ENCODE measurements around the gene DENND6B.

The DENND6B gene

DNA sequence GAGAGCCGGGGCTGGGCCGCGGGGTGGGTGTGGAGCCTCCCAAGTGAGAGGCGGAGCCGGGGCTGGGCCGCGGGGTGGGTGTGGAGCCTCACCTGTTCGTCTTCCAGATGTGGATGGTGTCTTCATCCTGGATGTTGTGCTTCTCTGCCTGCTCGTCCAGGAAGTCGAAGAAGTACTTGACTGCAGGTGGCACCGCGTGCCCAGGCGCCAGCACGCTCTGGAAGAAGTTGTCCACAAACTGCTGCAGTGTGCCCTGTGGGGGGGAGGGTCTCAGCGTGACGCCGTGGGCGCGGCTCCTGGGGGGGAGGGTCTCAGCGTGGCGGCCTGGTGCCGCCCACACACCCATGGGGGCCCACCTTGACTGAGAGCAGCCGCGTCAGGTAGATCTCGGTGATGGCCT, 49.1 kb downstream of the DENND6B start:
- peaks cover 5% of the 10 kb centered on the region for H3K9me3 ChIP-seq (ENCODE audit: insufficient read depth, low read depth, low read length)
- no peak overlapping the region for H3K18ac ChIP-seq (ENCODE audit: low read length)
- no peak overlapping the region for H2BK5ac ChIP-seq (ENCODE audit: low read depth, low read length, poor library complexity)
- H2AFZ ChIP-seq (ENCODE audit: insufficient read depth, low read length, poor library complexity) = no peak overlapping the region
- no peak for DNase-seq
- H3K4me1 ChIP-seq (ENCODE audit: control insufficient read depth in 1 of 2, insufficient read depth in 2 of 2, low read length in 2 of 2) = peaks cover 12 to 21% of the 10 kb centered on the region in 2 experiments
- H3K4ac ChIP-seq (ENCODE audit: low read depth, low read length) = no peak overlapping the region
- WGBS (ENCODE audit: extremely low coverage, insufficient coverage, insufficient read length) = no CpG with 5 or more reads among the region's 25 CpGs
- no peak overlapping the region for H3K14ac ChIP-seq (ENCODE audit: low read length)
- no peak overlapping the region for H3K27ac ChIP-seq (ENCODE audit: low read depth, low read length)
- no peak overlapping the region for H3K23ac ChIP-seq (ENCODE audit: low read length)
- no peak overlapping the region for H4K12ac ChIP-seq (ENCODE audit: low read depth, low read length)
- H2BK12ac ChIP-seq (ENCODE audit: low read length) = no peak overlapping the region
- H4K91ac ChIP-seq (ENCODE audit: low read depth, low read length) = no peak overlapping the region
- H3K9ac ChIP-seq (ENCODE audit: low read length) = no peak overlapping the region
- no peak overlapping the region for H3K4me3 ChIP-seq (ENCODE audit: low read depth, low read length)
- H2AK5ac ChIP-seq (ENCODE audit: low read length) = no peak overlapping the region
- H3K36me3 ChIP-seq (ENCODE audit: control insufficient read depth in 1 of 2, insufficient read depth in 2 of 2, low read length in 2 of 2) = peaks cover 80 to 81% of the 10 kb centered on the region in 2 experiments
- no peak overlapping the region for H4K8ac ChIP-seq (ENCODE audit: low read depth, low read length)
- H3K27me3 ChIP-seq (ENCODE audit: insufficient read depth, low read length) = no peaks in the 10 kb centered on the region
- H3K4me2 ChIP-seq (ENCODE audit: low read length) = no peak overlapping the region
- H3K79me1 ChIP-seq (ENCODE audit: low read length) = peaks cover 10% of the 10 kb centered on the region
- peaks cover 6% of the 10 kb centered on the region for H3K79me2 ChIP-seq (ENCODE audit: control insufficient read depth, insufficient read depth, low read length, poor library complexity)
- no peak overlapping the region for H2BK120ac ChIP-seq (ENCODE audit: insufficient read depth, low read length, poor library complexity)

GRCh38 chr22:50276143-50276542, 50.7 kb downstream of the DENND6B start:
- peak in 1 of 2 donors; percentile 58 for DNase-seq
- H2AK5ac ChIP-seq (ENCODE audit: low read length) = no peak overlapping the region
- peaks cover 66 to 67% of the 10 kb centered on the region in 2 experiments for H3K36me3 ChIP-seq (ENCODE audit: control insufficient read depth in 1 of 2, insufficient read depth in 2 of 2, low read length in 2 of 2)

DNA sequence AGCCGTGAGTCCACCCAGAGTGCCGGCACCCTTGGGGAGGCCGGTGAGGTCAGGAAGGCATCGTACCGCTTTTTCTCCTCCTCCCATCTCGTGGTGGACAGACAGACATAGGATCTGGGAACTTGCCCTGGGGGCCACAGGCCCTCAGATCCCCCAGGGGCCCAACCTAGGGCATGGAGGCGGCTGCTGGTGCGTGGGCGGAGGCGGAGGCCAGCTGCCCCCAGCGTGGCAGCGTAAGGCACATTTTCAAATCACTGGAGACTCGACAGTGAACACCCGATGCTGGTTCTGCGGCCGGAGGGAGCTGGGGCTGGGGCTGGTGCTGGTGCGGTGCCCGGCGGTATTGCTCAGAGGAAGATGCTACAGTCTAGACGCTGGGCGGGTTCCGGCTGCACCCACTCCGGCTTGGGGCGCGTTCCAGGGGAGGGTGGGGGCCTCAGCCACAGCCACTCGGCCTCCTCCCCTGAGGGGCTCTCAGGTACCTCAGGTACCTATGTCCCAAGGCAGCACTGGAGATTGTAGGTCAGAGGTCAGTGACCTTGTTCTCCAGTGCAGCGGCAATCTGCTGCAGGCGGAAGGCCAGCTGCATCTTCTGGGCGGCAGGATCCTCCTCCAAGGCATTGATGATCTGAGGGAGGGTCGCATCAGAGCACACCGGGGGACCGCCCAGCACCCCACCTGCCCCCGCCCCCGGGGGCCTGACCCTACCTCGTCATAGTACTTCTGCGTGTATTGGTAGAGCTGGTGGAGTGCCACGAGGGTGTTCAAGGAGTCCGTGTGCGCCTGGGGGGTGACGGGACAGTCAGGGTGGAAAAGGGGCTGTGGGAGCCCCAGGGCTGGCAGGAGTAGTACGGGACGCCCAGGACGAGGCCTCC, 51.4 kb downstream of the DENND6B start:
- no peak overlapping the region for H2BK120ac ChIP-seq (ENCODE audit: insufficient read depth, low read length, poor library complexity)
- H3K27ac ChIP-seq (ENCODE audit: low read depth, low read length) = no peak overlapping the region
- H3K79me1 ChIP-seq (ENCODE audit: low read length) = no peaks in the 10 kb centered on the region
- no peak overlapping the region for H3K4me3 ChIP-seq (ENCODE audit: low read depth, low read length)
- no peak overlapping the region for H3K23ac ChIP-seq (ENCODE audit: low read length)
- no peak overlapping the region for H3K4ac ChIP-seq (ENCODE audit: low read depth, low read length)
- no peak overlapping the region for H4K8ac ChIP-seq (ENCODE audit: low read depth, low read length)
- peaks cover 15% of the 10 kb centered on the region for H3K27me3 ChIP-seq (ENCODE audit: insufficient read depth, low read length)
- H3K4me1 ChIP-seq (ENCODE audit: control insufficient read depth in 1 of 2, insufficient read depth in 2 of 2, low read length in 2 of 2) = peaks cover 10 to 20% of the 10 kb centered on the region in 2 experiments
- H3K18ac ChIP-seq (ENCODE audit: low read length) = no peak overlapping the region
- no peak overlapping the region for H3K14ac ChIP-seq (ENCODE audit: low read length)
- H4K12ac ChIP-seq (ENCODE audit: low read depth, low read length) = no peak overlapping the region
- H4K91ac ChIP-seq (ENCODE audit: low read depth, low read length) = no peak overlapping the region
- H2AK5ac ChIP-seq (ENCODE audit: low read length) = no peak overlapping the region
- H2BK12ac ChIP-seq (ENCODE audit: low read length) = no peak overlapping the region
- no peak overlapping the region for H3K9ac ChIP-seq (ENCODE audit: low read length)
- peak; percentile 83 to 93 for DNase-seq
- WGBS (ENCODE audit: extremely low coverage, insufficient coverage, insufficient read length) = no CpG with 5 or more reads among the region's 43 CpGs
- no peak overlapping the region for H2AFZ ChIP-seq (ENCODE audit: insufficient read depth, low read length, poor library complexity)
- no peak overlapping the region for H3K4me2 ChIP-seq (ENCODE audit: low read length)
- peaks cover 59 to 60% of the 10 kb centered on the region in 2 experiments for H3K36me3 ChIP-seq (ENCODE audit: control insufficient read depth in 1 of 2, insufficient read depth in 2 of 2, low read length in 2 of 2)
- H2BK5ac ChIP-seq (ENCODE audit: low read depth, low read length, poor library complexity) = no peak overlapping the region
- peaks cover 5% of the 10 kb centered on the region for H3K9me3 ChIP-seq (ENCODE audit: insufficient read depth, low read depth, low read length)
- no peaks in the 10 kb centered on the region for H3K79me2 ChIP-seq (ENCODE audit: control insufficient read depth, insufficient read depth, low read length, poor library complexity)

More at GRCh38 chr22:50276143-50276542, 50.7 kb downstream of the DENND6B start:
- Histone ChIP-seq H3K9ac (ENCODE audit: low read length) (no peak overlapping the region), H3K79me1 (ENCODE audit: low read length) (no peaks in the 10 kb centered on the region), H3K4me3 (ENCODE audit: low read depth, low read length) (no peak overlapping the region), H2BK120ac (ENCODE audit: insufficient read depth, low read length, poor library complexity) (no peak overlapping the region), H3K23ac (ENCODE audit: low read length) (no peak overlapping the region), H3K14ac (ENCODE audit: low read length) (no peak overlapping the region), H3K27ac (ENCODE audit: low read depth, low read length) (no peak overlapping the region), H3K18ac (ENCODE audit: low read length) (no peak overlapping the region), H3K4me1 (ENCODE audit: control insufficient read depth in 1 of 2, insufficient read depth in 2 of 2, low read length in 2 of 2) (peaks cover 7 to 16% of the 10 kb centered on the region in 2 experiments), H3K4ac (ENCODE audit: low read depth, low read length) (no peak overlapping the region), H2BK5ac (ENCODE audit: low read depth, low read length, poor library complexity) (no peak overlapping the region), H4K91ac (ENCODE audit: low read depth, low read length) (no peak overlapping the region), H3K27me3 (ENCODE audit: insufficient read depth, low read length) (peaks cover 7% of the 10 kb centered on the region), H3K9me3 (ENCODE audit: insufficient read depth, low read depth, low read length) (peaks cover 5% of the 10 kb centered on the region), H4K8ac (ENCODE audit: low read depth, low read length) (no peak overlapping the region), H4K12ac (ENCODE audit: low read depth, low read length) (no peak overlapping the region), H2AFZ (ENCODE audit: insufficient read depth, low read length, poor library complexity) (no peak overlapping the region), H3K4me2 (ENCODE audit: low read length) (no peak overlapping the region), H3K79me2 (ENCODE audit: control insufficient read depth, insufficient read depth, low read length, poor library complexity) (no peaks in the 10 kb centered on the region), H2BK12ac (ENCODE audit: low read length) (no peak overlapping the region)
- WGBS (ENCODE audit: extremely low coverage, insufficient coverage, insufficient read length) = no CpG with 5 or more reads among the region's 25 CpGs

- Histone ChIP-seq H3K9me3 (ENCODE audit: insufficient read depth, low read depth, low read length) (peaks cover 7% of the 10 kb centered on the region), H3K4ac (ENCODE audit: low read depth, low read length) (no peak overlapping the region), H2AFZ (ENCODE audit: insufficient read depth, low read length, poor library complexity) (no peak overlapping the region), H2BK120ac (ENCODE audit: insufficient read depth, low read length, poor library complexity) (no peak overlapping the region), H3K79me2 (ENCODE audit: control insufficient read depth, insufficient read depth, low read length, poor library complexity) (no peaks in the 10 kb centered on the region), H3K4me1 (ENCODE audit: control insufficient read depth in 1 of 2, insufficient read depth in 2 of 2, low read length in 2 of 2) (peaks cover 10 to 20% of the 10 kb centered on the region in 2 experiments), H2BK12ac (ENCODE audit: low read length) (no peak overlapping the region), H3K27ac (ENCODE audit: low read depth, low read length) (no peak overlapping the region), H4K8ac (ENCODE audit: low read depth, low read length) (no peak overlapping the region), H4K12ac (ENCODE audit: low read depth, low read length) (no peak overlapping the region), H3K14ac (ENCODE audit: low read length) (no peak overlapping the region), H3K4me2 (ENCODE audit: low read length) (no peak overlapping the region), H2BK5ac (ENCODE audit: low read depth, low read length, poor library complexity) (no peak overlapping the region), H3K9ac (ENCODE audit: low read length) (no peak overlapping the region), H3K23ac (ENCODE audit: low read length) (no peak overlapping the region), H3K79me1 (ENCODE audit: low read length) (no peaks in the 10 kb centered on the region), H4K91ac (ENCODE audit: low read depth, low read length) (no peak overlapping the region), H3K27me3 (ENCODE audit: insufficient read depth, low read length) (peaks cover 20% of the 10 kb centered on the region), H2AK5ac (ENCODE audit: low read length) (no peak overlapping the region), H3K18ac (ENCODE audit: low read length) (no peak overlapping the region), H3K4me3 (ENCODE audit: low read depth, low read length) (no peak overlapping the region), H3K36me3 (ENCODE audit: control insufficient read depth in 1 of 2, insufficient read depth in 2 of 2, low read length in 2 of 2) (peaks cover 53% of the 10 kb centered on the region in 2 experiments)
- DNase-seq = no peak
- no CpG with 5 or more reads among the region's 7 CpGs for WGBS (ENCODE audit: extremely low coverage, insufficient coverage, insufficient read length)
Measured at GRCh38 chr22:50274771-50275170, 52.0 kb downstream of the DENND6B start.

All from trophoblast cell (in vitro differentiated cells and primary cell).